COLO668 (cell line): ENCODE measurements around the gene MCF2L.

Experiments
- DNase-seq: peaks from one replicate; lab custom pipeline; 2025; ENCODE audit not compliant: unreplicated experiment; lab: John Stamatoyannopoulos, UW

MCF2L gene

DNA sequence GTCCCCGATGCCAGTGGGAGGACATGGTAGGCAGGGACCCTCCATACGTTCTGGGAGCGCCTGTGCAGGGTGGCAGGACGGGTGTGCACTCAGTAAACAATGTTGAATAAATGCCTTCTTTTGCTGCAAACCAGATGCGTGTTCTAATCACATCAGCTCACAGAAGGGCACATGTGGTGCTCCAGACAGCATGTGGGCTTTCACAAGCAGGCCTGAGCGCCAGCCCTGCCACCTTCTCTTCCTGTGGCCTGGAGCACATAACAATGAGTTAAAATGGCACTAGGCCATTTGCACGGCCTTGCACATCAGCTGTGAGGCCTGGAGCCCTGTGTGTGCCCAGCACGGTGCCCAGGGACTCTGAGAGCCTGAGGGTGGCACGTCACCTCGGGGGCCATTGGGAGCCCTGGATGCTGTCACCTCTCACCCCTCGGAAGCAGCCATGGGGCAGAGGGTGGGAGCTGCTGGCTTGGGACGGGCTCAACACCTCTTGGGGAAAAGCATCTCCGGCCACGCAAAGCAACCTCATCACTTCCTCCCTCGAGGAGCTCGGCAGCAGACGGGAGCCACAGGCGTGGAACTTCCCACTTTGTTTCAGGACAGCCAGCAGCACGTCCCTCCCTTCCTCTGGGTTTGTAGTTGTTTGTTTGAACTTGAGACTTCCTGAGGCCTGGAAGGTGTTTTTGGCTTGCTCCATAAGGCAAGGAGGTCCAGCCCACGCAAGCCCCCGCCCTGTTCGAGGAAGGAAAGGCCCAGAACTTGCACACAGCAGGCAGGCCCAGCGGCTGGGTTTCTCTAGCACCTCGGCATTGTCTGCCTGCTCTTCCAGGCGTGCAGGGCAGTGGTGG lies 9.8 kb downstream of the MCF2L start:
- no peak for DNase-seq

DNA sequence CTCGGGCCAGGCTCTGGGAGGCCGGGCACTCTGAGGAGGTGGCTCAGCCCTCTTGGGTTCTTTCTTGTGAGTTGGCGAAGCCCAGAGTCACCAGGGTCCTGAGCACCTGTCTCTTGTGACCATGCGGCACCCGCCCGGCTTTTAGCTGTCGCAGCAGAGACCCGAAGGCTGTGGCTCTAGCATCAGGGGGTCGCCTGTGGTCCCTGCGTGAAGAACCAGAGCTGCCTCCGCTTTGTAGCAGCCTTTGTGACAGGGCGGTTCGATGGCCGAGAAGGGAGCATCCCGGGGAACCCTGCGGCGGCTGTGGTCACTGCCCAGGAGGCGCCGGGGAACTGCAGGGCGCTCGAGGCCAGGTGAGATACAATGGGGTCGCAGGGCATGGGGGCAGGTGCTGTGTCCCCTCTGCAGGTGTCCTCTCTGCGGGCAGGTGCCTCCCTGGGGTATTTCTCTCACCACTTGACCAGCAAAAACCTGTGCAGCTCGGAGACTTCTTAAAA lies 10.4 kb downstream of the MCF2L start:
- DNase-seq = no peak

DNA sequence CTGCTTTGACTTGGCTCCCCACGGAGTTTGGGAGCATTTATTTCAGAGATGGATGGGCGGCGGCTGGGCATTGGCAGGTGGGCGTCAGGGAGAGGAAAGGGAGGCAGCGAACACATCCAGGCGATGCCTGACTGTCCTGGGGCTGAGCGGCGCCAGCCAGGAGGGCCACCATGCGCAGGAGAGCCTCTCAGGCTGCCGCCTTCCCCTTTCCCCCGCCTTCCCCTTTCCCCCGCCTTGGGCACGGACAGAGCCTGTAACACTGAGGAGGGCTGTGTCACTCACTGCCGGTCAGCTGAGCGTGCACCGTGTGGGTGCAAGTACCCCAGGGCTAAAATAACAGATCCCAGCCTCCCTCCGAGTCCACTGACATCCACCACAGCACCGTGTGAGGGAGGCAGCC lies 11.4 kb downstream of the MCF2L start:
- DNase-seq = no peak

DNA sequence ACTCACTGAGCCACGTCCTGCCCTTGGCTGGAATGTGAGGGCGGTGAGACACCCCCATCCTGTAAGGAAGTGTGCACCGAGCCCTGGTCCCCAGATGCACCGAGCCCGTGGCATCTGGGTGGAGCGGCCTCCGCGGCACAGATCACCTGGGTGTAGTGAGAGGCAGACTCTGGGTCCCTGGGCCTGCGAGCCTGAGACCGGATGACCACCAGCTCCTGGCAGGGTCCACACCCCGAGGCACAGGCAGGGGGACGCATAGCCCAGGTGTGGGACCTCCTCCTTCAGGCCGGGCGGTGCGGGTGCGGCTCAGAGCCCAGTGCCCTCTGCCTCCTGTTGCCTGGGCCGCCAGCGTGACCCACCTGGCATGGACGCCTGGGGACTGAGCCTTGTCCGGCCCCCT lies 12.4 kb downstream of the MCF2L start:
- no peak for DNase-seq

DNA sequence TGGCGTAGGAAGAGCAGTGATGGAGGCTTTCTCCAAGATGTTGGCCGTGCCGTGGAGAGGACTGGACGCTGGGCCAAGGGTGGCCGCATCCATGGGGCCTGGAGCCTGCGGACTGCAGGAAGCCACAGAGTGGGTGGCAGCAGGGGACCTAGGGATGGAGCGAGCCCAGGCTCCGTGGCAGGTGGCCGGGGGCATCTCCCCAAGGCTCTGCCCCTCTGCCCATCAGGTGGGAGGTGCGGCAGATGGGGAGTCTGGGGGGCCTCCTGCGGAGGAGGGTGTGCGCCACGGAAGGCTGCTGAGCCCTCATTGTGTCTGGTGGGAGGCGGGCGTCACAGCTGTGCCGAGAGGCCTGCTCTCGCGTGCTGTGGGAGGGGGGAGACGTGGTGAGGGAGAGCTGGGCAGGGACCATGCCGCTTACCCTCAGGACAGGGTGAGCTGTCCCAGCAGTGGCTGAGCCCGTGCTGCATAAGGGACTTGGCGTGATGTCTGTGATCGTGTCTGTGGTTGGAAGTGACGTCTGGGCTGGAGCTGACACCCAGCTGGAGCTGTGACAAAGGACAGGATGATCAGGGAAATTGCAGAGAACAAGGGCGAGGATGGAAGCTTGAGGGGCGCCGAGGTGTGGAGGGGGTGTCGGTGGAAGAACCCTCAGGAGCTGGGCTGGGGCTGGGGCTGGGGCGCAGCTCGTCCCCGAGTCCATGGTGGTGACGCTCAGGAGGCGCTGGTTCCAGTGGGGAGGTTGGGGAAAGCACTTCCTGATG lies 13.4 kb downstream of the MCF2L start:
- DNase-seq = no peak

DNA sequence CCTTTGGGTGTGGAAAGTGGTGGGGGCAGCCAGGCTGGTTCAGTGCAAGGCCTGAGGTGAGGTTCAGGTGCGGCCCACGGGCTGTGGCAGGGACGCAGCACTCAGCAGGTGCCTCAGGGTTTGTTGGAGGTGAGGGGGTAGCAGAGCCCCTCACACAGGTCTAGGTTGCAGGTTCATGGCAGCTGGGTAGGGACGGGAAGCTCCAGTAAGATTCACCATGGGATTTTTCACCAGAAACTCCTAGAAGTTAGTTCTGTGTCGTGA lies 14.0 kb downstream of the MCF2L start:
- peak; percentile 48 for DNase-seq

DNA sequence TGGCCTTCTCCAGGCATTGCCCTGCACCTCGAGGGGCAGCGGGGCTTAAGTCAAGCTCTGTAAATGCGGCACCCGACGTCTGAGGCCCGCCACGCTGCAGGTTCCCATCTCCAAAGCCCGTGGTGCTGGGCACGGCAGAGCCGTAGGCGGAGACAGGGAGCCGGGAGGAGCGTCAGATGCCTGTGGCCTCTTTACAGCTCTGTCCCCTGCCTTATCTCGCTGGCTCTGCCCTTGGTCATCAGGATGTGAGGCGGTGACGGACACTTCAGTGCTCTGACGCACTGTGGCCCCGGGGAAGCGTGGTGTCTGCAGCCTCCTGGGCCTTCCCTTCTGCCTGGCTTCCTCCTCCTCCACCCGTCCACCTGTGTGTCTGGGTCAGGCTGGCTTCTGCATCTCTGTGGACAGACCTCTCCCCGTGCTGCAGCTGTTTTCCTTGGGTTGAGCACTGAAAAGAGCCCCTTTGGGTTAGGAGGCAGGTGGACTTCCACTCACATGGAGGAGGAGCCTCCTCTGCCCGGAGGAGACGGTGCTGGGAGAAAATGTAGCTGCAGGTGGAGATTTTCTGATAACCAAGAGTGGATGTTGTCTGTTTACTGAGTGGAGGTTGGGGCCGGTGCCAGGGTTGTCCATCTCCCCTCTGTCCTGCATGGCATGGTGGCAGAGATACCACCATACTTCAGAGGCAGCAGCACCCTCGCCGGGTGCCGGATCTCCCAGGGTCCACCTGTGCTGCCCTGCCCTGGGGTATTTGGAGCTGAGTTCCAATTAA lies 14.6 kb downstream of the MCF2L start:
- peak; percentile 86 for DNase-seq

DNA sequence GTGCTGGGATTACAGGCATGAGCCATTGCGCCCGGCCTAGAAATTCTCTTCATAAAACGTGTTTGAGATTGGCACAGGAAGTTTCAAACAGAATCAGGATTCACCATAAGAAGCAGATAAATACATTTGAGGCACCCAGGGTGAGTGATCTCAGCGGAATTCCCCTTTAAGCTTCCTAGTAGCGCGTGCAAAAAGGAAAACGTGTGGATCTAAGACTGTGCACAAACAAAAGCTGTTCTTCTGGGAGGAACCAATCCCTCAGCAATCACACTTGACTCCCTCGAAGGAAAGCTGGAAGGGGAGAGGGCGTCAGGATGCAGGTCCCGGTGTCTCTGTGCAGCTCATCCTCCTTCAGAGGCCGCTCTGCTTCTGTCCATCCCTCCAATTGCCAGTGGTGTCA lies 15.5 kb downstream of the MCF2L start:
- peak; percentile 75 for DNase-seq

DNA sequence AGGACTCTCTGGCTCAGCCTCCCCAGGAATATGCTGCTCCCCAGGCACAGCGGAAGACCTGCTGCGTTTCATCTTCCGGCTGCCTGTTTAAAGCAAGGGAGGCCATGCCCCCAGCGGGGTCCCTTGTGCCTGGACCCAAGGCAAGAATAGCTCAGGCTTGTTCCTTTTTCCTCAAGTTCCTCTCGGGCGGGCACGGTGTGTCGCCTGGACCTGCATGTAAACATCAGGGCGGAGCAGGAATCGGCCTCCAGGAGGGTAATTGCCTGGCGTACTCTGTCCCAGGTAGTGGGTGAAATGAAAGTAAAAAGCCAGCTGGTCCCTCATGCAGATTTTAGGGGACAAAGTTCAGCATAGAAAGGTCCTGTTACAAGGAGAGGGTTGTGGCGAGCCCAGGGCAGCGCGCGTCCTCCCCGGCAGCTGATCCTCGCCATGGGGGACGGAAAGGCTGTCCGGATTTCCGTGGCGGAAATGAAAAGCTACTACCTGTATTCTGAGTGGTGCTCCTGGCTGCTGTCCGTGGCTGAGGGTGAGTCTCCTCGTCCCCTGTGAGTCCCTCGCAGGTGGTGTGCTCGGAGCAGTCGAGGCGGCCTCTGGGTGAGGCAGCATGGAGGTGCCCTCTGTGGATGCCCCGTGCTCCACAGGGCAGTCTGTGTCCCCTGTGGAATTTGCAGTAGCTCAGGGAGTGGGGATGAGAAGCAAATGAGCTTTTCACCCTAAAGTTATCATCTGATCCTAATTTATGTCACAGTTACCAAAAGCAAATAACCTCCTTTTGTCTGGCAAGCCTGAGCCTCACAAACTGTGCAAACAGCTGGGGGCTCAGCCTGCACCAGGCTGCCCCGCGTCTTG lies 16.2 kb downstream of the MCF2L start:
- DNase-seq = peak; percentile 90

DNA sequence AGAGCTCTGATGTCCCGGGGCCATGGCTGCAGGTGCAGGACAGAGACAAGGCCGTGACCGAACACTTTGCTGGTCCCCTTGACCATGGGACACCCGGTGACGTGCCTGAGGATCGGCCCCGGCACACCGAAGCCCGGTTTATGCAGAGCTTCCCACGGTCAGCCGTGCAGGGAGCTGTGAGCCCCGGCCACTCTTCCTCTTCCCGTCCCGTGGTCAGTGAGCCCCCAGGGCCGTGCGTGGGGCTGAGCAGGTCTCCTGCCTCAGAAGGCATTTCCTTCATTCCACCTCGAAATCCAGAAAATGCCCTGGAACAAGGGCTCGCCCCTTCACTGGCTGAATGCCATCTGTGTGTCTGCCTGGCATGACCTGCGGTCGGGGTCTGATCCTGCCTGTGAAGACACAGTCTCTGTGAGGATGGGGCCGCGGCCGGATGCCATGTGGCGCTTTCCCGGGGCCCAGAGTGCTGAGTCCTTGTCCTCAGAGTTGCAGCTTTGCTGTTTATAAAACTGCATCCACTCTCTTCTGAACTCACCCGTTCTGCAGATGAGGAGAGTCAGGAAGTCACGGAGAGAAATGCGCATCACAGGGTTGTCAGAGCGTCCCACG lies 16.9 kb downstream of the MCF2L start:
- peak; percentile 73 for DNase-seq

DNA sequence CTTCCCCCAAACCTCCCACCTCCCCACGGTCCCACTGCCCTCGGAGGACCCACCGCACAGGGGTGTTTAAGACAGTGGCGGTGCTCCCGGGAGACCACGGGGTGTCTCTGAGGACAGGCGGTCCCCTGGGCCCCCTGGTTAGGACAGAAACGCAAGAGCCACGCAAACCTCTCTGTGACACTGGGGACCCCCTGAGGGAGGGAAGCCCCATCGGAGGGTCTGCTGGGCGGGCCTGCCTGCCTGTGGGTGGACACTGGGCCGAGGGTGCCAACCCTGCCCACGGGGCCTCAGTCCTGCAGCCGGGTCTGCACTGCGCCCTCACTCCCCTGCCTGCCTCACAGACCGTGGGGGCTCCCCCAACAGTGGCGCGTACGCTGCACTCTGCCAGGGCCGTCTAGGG lies 17.5 kb downstream of the MCF2L start:
- DNase-seq = no peak

DNA sequence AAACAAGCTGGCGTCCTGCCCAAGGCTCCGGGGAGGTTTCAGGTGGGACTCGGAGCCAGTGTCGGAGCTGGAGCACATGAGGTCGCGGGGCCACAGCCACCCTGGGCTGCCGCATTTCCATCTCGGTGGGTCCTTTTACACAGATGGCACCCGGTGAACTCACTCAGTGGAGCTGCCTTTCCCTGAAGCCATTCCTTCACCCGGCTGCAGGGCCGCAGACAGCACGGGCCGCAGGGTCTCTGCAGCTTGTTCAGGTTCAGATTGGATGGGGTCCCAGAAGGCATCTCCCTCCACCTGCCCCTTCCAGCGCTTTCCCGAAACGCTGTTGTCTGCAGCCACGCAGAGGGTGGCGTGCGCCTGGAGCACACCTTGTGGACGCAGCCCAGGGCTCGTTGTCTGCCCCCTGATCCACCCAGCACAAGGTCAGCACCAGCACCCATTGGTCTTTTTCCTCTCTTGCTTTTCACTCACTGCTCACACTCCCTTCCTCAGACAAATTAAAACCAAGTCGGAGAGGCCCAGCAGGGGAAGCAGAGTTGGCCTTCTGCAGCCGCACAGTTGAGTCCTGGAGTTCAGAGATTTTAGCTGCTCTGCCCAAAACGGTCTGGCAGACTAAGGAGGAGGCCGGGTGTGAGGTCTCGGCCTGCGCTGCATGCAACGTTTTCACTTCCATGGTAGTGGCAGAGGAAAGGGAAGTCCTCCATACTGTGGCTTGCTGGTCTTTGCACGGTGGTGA lies 18.1 kb downstream of the MCF2L start:
- DNase-seq = no peak

DNA sequence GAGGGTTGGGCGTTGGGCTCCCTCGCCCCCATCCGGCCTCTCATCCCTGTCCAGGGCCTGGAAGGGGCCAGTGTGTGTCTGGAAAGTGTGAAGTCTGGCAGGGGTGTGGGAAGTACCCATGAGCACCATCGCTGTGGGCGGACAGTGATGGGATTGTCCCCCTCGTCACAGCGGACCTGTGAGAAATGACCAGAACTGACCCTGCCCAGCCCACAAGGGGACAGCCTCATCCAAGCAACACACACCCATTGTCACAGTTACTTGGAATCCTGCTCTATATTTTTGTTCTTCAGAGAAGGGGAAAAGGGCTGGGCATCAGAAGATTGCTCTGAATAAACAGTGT lies 18.6 kb downstream of the MCF2L start:
- no peak for DNase-seq

DNA sequence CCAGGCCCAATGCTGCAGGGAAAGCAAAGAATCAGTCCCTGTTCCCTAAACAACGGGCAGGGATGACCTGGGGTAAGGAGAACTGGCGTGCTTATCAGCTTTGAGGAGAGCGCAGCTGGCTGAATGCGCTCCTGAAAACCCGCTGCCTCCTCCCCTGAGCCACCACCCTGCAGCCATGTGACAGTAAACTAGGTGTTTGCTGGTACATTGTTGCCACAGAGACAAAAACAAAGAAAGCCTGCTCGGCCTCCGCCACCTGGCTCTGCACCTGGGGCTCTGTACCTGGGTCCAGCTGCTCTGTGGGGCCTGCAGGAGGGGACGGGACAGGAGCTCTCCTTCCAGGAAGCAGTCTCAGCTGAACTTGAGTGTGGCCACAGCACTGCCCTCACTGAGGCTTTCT lies 21.8 kb downstream of the MCF2L start:
- DNase-seq = peak; percentile 100

DNA sequence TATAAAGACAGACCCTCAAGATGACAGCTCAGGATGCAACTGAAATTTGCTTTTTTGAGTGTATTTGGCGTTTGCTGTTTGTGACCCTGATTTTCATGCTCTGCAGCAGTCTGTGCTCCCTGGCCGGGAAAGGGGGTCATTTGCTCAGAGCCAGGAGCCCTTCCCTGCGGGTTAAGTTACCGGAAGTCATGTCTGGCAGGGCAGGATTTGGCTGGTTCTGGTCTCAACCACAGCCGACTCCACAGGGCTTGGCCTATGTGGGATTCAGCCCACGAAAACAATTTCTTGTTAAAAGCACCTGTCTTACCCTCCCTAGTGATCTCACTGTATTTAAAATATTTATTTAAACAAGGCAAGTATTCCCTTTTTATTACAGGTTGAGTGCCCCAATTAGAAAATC lies 22.6 kb downstream of the MCF2L start:
- peak; percentile 90 for DNase-seq

DNA sequence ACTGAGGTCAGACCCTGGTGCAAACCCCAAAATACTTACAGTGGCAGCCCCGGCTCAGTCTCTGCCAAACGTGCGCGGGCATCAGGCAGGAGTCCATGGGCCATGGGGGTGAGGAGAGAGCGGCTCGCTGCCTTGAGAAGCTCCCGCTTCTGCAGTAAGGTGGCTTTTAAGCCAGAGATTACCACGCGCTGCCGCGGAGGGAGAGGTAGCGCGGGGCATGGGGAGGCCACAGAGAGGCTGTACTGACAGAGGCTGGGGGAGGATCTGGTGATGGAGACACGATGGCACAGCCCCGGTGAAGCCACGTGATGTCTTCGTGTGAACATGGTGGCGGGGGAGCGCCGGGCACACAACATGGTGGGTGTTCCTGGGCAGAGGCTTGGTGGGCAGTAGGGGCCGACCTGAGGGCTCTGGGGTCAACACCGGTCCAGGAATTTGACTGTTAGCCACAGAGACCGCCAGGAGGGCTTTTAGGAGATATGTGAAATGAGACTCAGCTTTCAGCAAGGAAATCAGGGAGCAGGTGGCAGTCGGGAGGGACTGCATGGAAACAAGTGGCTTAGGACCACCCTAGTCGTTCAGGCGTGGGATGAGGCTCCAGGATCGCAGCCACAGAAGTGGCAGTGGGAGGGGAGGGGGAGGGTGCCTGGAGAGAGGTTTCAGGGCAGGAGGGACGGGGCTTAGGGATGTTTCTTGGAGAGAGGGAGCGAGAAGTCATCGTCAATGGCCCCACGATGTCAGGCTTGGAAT lies 24.1 kb downstream of the MCF2L start:
- no peak for DNase-seq

DNA sequence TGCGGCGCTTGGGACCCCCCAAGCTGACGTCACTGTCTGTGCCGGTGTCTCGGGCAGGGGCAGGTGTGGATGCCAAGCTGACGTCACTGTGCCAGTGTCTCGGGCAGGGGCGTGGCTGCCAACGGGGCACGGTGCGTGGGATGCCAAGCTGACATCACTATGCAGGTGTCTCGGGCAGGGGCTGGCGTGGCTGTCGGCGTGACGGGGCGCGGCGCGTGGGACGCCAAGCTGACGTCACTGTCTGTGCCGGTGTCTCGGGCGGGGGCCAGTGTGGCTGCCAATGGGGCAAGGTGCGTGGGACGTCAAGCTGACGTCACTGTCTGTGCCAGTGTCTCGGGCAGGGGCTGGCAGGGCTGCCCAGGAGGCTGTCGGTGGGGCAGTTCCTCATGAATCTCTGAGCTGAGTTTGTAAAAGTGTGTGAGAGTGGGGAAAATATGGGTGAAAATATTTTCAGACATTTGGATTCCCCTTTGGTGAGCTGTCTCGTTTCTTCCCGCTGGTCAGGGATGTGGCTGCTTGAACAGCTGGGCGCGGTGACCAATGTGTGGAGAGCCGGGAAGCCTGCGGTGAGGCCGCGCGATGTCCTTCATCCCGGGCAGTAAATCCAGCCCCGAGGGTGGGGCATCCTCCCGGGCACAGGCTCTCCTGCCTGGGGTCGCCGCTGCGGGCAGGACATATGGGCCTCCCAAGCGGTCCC lies 25.2 kb downstream of the MCF2L start:
- DNase-seq = peak; percentile 38

DNA sequence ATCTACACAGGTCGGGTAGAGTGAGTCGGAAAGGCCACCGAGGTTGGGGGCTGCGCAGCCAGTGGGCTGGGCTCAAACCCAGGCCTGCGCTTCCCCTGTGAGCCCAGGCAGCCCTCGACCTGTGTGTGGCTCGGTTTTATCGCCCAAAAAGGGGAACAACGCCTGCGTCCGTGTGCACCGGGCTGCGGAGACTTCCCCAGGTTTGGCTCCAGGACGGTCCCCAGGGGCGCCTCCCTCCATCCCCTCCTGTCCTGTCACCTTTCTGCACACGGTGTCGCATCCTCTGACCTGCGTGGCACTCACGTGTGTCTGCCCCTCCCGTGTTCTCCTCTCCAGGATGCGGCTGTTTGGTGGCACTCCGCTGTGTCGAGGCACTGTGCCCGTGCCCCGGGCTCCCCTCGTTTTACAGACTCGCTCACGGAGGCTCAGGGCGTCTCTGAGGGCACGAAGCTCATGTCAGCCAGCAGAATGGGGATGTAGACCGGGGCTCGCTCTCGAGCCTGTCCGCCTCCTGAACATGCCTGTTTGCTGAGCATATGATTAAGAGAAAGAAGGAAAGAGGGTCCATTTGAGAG lies 25.9 kb downstream of the MCF2L start:
- no peak for DNase-seq
